SK-N-SH (cell line): ENCODE measurements around the gene TCOF1. TPM values are rescaled to one million over a fixed set of nuclear protein-coding genes. Genes with fewer than 3 reads are reported as not detected.

Experiments used
- CTCF ChIA-PET: fragments of 300-600, 350-600 bp; formaldehyde crosslinking; extraction: SDS; loops from one replicate; lab custom pipeline; 2021; lab: Yijun Ruan, JAX
- POLR2A ChIA-PET: fragments of 350-600 bp; sonication (Branson Sonifier 250); formaldehyde crosslinking; extraction: SDS; loops from one replicate; lab custom pipeline; 2020; ENCODE audit warnings: antibody characterized with exemption, inconsistent platforms; lab: Yijun Ruan, JAX
- DNase-seq: peaks from one replicate; pipeline ENCODE4 v3.0.0; 2012
- H2AFZ ChIP-seq: fragments of 200-600 bp; sonication (generic); 2 replicates; pipeline ENCODE4 v1.8.1; 2016; ENCODE audit warnings: antibody characterized with exemption, mild to moderate bottlenecking, low read depth
- H3F3A ChIP-seq: fragments of 200-600 bp; sonication (generic); replicated peaks from 2 replicates; pipeline ENCODE3; 2016; ENCODE audit warnings: antibody characterized with exemption, mild to moderate bottlenecking; ENCODE audit not compliant: insufficient read depth
- H3K27ac ChIP-seq, 2 experiments: fragments of 200-500 bp in 1 of 2; fragments of 200-600 bp in 1 of 2; sonication (Bioruptor generic) in 1 of 2; sonication (generic), shearing (Covaris generic) in 1 of 2; 2 replicates each; pipeline versions ENCODE4 v1.5.1 to v1.6.1; 2014 to 2016; ENCODE audit warnings: low read depth in 2 of 2, inconsistent platforms in 1 of 2, low read length in 1 of 2, mild to moderate bottlenecking in 1 of 2, mixed read lengths in 1 of 2
- H3K27me3 ChIP-seq: fragments of 200-600 bp; sonication (generic), shearing (Covaris generic); 2 replicates; pipeline ENCODE4 v1.6.1; 2016; ENCODE audit warnings: mixed run types; ENCODE audit not compliant: insufficient read depth
- H3K36me3 ChIP-seq, 2 experiments: fragments of 200-500 bp in 1 of 2; fragments of 200-600 bp in 1 of 2; sonication (Bioruptor generic) in 1 of 2; sonication (generic) in 1 of 2; replicated peaks in 1 of 2; 2 replicates each; pipeline versions ENCODE3 to v1.5.1; 2014 to 2016; ENCODE audit warnings: low read length in 1 of 2, mild to moderate bottlenecking in 1 of 2; ENCODE audit not compliant: insufficient read depth in 2 of 2, control insufficient read depth in 1 of 2
- H3K4me1 ChIP-seq, 2 experiments: fragments of 200-500 bp in 1 of 2; fragments of 200-600 bp in 1 of 2; sonication (Bioruptor generic) in 1 of 2; sonication (generic), shearing (Covaris generic) in 1 of 2; 2 replicates each; pipeline versions ENCODE4 v1.5.1 to v1.6.1; 2014 to 2016; ENCODE audit warnings: low read depth in 1 of 2, low read length in 1 of 2, mixed run types in 1 of 2; ENCODE audit not compliant: insufficient read depth in 2 of 2, control insufficient read depth in 1 of 2
- H3K4me2 ChIP-seq: fragments of 200-600 bp; sonication (generic), shearing (Covaris generic); 2 replicates; pipeline ENCODE4 v1.6.1; 2017; ENCODE audit warnings: mixed run types
- H3K4me3 ChIP-seq, 2 experiments: fragments of 200-500 bp in 1 of 2; fragments of 200-600 bp in 1 of 2; sonication (Bioruptor generic) in 1 of 2; sonication (generic), shearing (Covaris generic) in 1 of 2; 2 replicates each; pipeline versions ENCODE4 v1.5.1 to v1.8.1; 2014 to 2016; ENCODE audit warnings: low read depth in 2 of 2, inconsistent platforms in 1 of 2, low read length in 1 of 2, mild to moderate bottlenecking in 1 of 2, mixed read lengths in 1 of 2, moderate library complexity in 1 of 2
- H3K79me2 ChIP-seq: fragments of 200-600 bp; sonication (generic); 2 replicates; pipeline ENCODE4 v1.8.1; 2017; ENCODE audit warnings: mild to moderate bottlenecking; ENCODE audit not compliant: insufficient read depth
- H3K9ac ChIP-seq: fragments of 200-600 bp; sonication (generic); 2 replicates; pipeline ENCODE4 v1.6.1; 2017; ENCODE audit warnings: mixed run types
- H3K9me2 ChIP-seq: fragments of 200-600 bp; sonication (generic); 2 replicates; pipeline ENCODE4 v1.6.1; 2017; ENCODE audit warnings: mixed run types
- H3K9me3 ChIP-seq: fragments of 200-600 bp; sonication (generic); 2 replicates; pipeline ENCODE4 v1.6.1; 2017; ENCODE audit warnings: mixed run types, mild to moderate bottlenecking, moderate library complexity
- H4K20me1 ChIP-seq: fragments of 200-600 bp; sonication (generic); 2 replicates; pipeline ENCODE4 v1.6.1; 2017; ENCODE audit warnings: mild to moderate bottlenecking, mixed run types; ENCODE audit not compliant: insufficient read depth
- EP300 ChIP-seq, 2 experiments: IDR thresholded peaks; 2 replicates each; pipeline versions ENCODE4 v1.4.0 to v1.6.1; 2012; ENCODE audit warnings: borderline replicate concordance in 1 of 2, low read depth in 1 of 2, low read length in 1 of 2
- EZH2phosphoT487 ChIP-seq: fragments of 200-600 bp; sonication (generic); IDR thresholded peaks from 2 replicates; pipeline ENCODE4 v1.6.1; 2017; ENCODE audit warnings: low read depth, mixed run types, mild to moderate bottlenecking, antibody characterized with exemption, moderate library complexity, borderline replicate concordance
- FOSL2 ChIP-seq: IDR thresholded peaks from 2 replicates; pipeline ENCODE4 v1.4.0; 2012; ENCODE audit warnings: low read depth, mild to moderate bottlenecking, moderate library complexity, borderline replicate concordance
- FOXJ3 ChIP-seq: sonication (generic); formaldehyde crosslinking; IDR thresholded peaks from 2 replicates; pipeline ENCODE4 v1.5.1; 2020; ENCODE audit warnings: mild to moderate bottlenecking, missing genetic modification reagents
- GABPA ChIP-seq: IDR thresholded peaks from 2 replicates; pipeline ENCODE4 v1.4.0; 2012; ENCODE audit warnings: low read depth, mild to moderate bottlenecking
- JUND ChIP-seq: IDR thresholded peaks from 2 replicates; pipeline ENCODE4 v1.4.0; 2012
- MEF2A ChIP-seq: IDR thresholded peaks from 2 replicates; pipeline ENCODE4 v1.4.0; 2012; ENCODE audit warnings: low read depth, borderline replicate concordance
- NFIC ChIP-seq: IDR thresholded peaks from 2 replicates; pipeline ENCODE4 v1.4.0; 2012; ENCODE audit warnings: borderline replicate concordance
- NRF1 ChIP-seq: IDR thresholded peaks from 2 replicates; pipeline ENCODE4 v1.6.1; 2012; ENCODE audit warnings: low read depth, mild to moderate bottlenecking, low read length
- POLR2AphosphoS5 ChIP-seq: IDR thresholded peaks from 2 replicates; pipeline ENCODE4 v1.6.1; 2012; ENCODE audit warnings: low read depth, low read length
- RFX5 ChIP-seq: IDR thresholded peaks from 2 replicates; pipeline ENCODE4 v1.6.1; 2012; ENCODE audit warnings: mild to moderate bottlenecking, improper control_type of control experiment, low read length
- SIN3A ChIP-seq: IDR thresholded peaks from 2 replicates; pipeline ENCODE4 v1.6.1; 2012; ENCODE audit warnings: low read depth, mild to moderate bottlenecking, low read length, moderate library complexity, borderline replicate concordance
- TCF12 ChIP-seq: IDR thresholded peaks from 2 replicates; pipeline ENCODE4 v1.4.0; 2012
- TEAD4 ChIP-seq: IDR thresholded peaks from 2 replicates; pipeline ENCODE4 v1.4.0; 2012; ENCODE audit warnings: mild to moderate bottlenecking, borderline replicate concordance; ENCODE audit not compliant: insufficient read depth
- WGBS: methylation state at CpG from one replicate; pipeline ENCODE4 v1.1.6; 2017; ENCODE audit warnings: low lambda C conversion rate; 5-methylcytosine and 5-hydroxymethylcytosine counted together
- polyA plus RNA-seq, 3 experiments: library from polyadenylated mRNA; depleted of rRNA; stranded (reverse); fragments of >200 nt; gene quantifications; 2 replicates each; pipeline ENCODE4 v1.2.3, GENCODE V29; 2012
- TF ChIP-seq, protein P1 (sequence below): IDR thresholded peaks from 2 replicates; pipeline ENCODE4 v1.4.0; 2012; ENCODE audit warnings: low read depth
- TF ChIP-seq, protein P2 (sequence below): IDR thresholded peaks from 2 replicates; pipeline ENCODE4 v1.4.0; 2012; ENCODE audit warnings: low read depth, borderline replicate concordance
- TF ChIP-seq, protein P3 (sequence below): IDR thresholded peaks from 2 replicates; pipeline ENCODE4; 2012
- TF ChIP-seq, protein P4 (sequence below): fragments of 150-350 bp; IDR thresholded peaks from 2 replicates; pipeline ENCODE4 v1.6.1; 2016; ENCODE audit warnings: mild to moderate bottlenecking, low read depth, low read length

Gene TCOF1
- polyA plus RNA-seq, 1 of the 3 experiments (the other 2 are of a cell fraction), result 33.0 TPM

DNA sequence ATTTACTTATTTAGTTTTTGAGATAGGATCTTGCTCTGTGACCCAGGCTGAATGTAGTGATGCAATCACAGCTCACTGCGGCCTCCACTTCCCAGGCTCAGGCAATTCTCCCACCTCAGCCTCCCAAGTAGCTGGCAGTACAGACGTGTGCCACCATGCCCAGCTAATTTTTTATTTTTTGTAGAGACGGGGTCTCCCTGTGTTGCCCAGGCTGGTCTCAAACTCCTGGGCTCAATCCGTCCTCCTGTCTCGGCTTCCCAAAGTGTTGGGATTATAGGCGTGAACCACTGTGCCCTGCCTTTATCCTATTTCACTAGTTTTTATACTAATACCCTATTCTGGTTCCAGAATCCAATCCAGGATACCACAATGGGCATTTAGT, 85.2 kb downstream of the TCOF1 start:
- Histone ChIP-seq H3K36me3 (peaks cover 45 to 46% of the 10 kb centered on the region in 2 experiments), H3K4me3 (no peak overlapping the region), H3K9me2 (no peaks in the 10 kb centered on the region), H2AFZ (no peak overlapping the region), H3K4me2 (no peak overlapping the region), H3K27me3 (no peaks in the 10 kb centered on the region), H4K20me1 (peaks cover 55% of the 10 kb centered on the region), H3K9ac (no peak overlapping the region), H3F3A (peaks cover 64% of the 10 kb centered on the region), H3K27ac (no peak overlapping the region), H3K9me3 (no peaks in the 10 kb centered on the region), H3K79me2 (peaks cover 26% of the 10 kb centered on the region), H3K4me1 (peaks cover 12 to 13% of the 10 kb centered on the region in 2 experiments; a peak in 3 of 4 replicates)
- 89% methylated on average over 6 of the region's 6 CpGs for WGBS
- ChIA-PET CTCF (interaction anchor here (0.9 to 2.4 kb wide), 4 partner anchors 8 to 265 kb away, joined by 3 to 6 read pairs (median 4); no protein-coding TSS in a partner anchor), POLR2A (interaction anchor here (0.7 to 0.9 kb wide), 2 partner anchors 18 to 30 kb away, joined by 3 to 4 read pairs; partner anchors contain the start of gene CD74)
- no peak for DNase-seq
- TF ChIP-seq EZH2phosphoT487 (no peak), MEF2A (no peak), GABPA (no peak), TEAD4 (no peak), SIN3A (no peak), TCF12 (no peak), EP300 (IDR thresholded peaks at IDR 0.05; ENCODE audit: borderline replicate concordance in 1 of 2, low read depth in 1 of 2, low read length in 1 of 2) (no peak), NRF1 (no peak), POLR2AphosphoS5 (peak; percentile 44; the same call in 1 of the 2 replicates), JUND (no peak), RFX5 (no peak), FOXJ3 (CRISPR knock-in tag) (no peak), FOSL2 (no peak), NFIC (no peak)
- TF ChIP-seq, protein P1, sequence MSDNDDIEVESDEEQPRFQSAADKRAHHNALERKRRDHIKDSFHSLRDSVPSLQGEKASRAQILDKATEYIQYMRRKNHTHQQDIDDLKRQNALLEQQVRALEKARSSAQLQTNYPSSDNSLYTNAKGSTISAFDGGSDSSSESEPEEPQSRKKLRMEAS, result no peak
- TF ChIP-seq, protein P2, sequence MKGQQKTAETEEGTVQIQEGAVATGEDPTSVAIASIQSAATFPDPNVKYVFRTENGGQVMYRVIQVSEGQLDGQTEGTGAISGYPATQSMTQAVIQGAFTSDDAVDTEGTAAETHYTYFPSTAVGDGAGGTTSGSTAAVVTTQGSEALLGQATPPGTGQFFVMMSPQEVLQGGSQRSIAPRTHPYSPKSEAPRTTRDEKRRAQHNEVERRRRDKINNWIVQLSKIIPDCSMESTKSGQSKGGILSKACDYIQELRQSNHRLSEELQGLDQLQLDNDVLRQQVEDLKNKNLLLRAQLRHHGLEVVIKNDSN, result no peak
- TF ChIP-seq, protein P3, sequence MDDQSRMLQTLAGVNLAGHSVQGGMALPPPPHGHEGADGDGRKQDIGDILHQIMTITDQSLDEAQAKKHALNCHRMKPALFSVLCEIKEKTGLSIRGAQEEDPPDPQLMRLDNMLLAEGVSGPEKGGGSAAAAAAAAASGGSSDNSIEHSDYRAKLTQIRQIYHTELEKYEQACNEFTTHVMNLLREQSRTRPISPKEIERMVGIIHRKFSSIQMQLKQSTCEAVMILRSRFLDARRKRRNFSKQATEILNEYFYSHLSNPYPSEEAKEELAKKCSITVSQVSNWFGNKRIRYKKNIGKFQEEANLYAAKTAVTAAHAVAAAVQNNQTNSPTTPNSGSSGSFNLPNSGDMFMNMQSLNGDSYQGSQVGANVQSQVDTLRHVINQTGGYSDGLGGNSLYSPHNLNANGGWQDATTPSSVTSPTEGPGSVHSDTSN, result 0 out of 2 replicates have a peak, but pooled peaks have one; percentile 11
- TF ChIP-seq, protein P4, sequence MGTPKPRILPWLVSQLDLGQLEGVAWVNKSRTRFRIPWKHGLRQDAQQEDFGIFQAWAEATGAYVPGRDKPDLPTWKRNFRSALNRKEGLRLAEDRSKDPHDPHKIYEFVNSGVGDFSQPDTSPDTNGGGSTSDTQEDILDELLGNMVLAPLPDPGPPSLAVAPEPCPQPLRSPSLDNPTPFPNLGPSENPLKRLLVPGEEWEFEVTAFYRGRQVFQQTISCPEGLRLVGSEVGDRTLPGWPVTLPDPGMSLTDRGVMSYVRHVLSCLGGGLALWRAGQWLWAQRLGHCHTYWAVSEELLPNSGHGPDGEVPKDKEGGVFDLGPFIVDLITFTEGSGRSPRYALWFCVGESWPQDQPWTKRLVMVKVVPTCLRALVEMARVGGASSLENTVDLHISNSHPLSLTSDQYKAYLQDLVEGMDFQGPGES, result no peak
